Fibroblast of peridontal ligament (primary cell): ENCODE measurements around the gene SFSWAP.

ENCODE experiments used
- DNase-seq: peaks from one replicate; pipeline ENCODE4 v3.0.0-alpha.2; 2010; ENCODE audit errors: extremely low read depth

Gene SFSWAP

DNA sequence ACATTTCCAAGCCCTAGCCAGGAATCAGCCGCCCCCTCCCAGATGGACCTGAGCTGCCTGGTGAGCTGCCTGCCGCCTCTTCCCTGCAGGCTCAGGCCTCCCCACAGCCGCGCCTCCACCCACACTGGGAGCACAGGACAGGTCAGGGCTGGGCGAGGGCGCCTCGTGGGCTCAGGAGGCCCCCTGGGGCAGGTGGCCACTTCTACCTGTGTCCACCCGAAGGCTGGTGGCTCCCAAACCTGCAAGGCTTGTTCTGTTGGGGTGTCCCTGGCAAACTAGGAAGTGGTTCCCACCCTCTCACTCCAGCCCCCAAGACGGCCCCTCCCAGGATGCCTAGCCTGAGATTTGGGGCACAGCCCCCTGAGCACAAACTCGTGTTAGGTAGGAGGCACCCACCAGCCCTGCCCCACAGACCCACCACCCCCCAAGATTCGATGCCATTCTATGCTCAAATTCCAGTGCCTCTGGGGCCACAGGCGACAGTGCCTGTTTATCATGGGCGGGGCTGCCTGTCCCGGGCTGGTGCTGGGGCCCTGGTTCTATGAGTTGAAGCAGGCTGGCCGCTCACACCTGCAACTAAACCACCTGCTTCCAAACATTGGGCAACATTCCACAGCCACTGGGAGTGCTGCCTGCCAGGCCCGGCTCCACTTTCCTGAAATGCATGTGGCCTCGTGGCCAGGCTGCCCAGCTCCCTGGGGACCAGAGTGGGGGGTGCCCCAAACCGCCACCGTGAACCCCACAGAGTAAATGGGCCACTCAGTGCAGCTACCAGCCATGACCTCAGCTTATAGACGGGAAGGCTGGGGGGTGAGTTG lies 124.1 kb downstream of the SFSWAP start:
- no peak for DNase-seq

DNA sequence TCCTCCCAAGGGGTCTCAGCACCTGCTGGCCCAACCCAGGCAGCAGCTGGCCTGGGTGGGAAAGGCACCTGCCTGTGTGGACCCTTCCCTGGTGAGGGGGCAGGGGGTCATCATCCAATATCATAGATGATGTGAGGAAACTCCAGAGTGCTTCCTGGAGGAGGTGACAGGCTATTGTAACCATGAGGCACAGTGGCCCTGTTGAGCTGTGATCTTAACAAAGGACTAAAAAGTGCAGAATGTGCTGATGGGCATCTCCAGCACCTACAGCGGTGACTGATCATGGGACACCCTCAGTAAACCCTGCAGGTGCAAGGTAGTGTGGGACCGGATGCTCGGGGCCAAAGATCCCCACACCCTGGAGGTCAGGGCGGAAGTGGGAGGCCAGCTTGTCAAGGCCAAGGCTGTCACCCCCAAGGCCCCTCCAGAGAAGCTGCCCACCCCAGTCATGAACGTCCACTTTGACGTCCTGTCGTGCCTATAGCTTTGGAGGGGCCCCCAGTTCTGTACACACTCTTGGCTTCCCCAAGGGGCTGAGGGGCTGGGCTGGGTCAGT lies 124.8 kb downstream of the SFSWAP start:
- DNase-seq: no peak

DNA sequence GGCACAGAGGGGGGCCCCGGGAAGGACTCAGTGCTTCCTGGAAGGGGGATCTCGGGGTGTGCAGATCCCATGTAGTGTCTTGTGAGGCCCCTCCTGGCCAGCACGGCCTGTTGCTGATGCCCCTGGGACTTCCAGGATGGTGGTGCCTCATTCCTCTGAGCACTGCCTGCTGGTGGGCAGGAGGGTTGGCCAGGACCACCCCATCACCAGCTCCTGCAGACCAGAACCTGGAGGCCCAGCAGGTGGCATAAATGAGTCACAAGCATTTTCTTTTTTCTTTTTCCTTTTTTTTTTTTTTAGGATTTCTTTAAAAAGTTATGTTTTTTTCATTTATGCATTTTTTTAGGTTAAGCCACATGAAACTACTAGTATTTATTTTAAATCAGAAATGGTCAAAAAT lies 125.3 kb downstream of the SFSWAP start:
- DNase-seq: peak; percentile 24

DNA sequence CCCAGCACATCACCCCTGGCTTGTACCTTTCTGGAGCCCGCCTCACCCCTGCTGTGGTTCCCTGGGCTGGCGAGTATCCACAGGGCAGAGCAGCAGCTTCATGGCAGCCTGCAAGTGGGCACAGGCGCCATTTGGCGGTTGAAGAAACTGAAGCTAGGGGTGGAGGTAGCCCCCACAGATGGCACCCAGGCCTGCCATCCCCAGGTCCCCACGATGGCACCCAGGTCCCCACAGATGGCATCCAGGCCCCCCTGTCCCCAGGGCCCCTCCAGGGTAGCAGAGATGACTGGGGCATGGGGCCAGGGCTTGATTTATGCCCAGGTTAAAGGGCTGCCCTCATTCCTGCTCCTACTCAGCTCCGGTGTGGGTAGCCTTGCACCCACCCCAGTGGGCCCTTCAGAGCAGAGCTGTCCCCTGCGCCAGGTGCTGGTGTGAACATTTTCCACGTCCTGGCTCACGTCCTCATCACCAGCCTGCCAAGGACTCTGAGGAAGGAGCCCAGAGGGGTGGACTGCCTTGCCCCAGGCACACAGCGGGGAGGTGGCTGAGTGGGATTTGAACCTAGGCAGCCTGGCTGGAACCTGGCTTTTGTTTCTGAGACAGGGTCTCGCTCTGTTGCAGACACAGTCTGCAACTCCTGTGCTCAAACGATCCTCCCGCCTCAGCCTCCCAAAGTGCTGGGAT lies 126.0 kb downstream of the SFSWAP start:
- no peak for DNase-seq

DNA sequence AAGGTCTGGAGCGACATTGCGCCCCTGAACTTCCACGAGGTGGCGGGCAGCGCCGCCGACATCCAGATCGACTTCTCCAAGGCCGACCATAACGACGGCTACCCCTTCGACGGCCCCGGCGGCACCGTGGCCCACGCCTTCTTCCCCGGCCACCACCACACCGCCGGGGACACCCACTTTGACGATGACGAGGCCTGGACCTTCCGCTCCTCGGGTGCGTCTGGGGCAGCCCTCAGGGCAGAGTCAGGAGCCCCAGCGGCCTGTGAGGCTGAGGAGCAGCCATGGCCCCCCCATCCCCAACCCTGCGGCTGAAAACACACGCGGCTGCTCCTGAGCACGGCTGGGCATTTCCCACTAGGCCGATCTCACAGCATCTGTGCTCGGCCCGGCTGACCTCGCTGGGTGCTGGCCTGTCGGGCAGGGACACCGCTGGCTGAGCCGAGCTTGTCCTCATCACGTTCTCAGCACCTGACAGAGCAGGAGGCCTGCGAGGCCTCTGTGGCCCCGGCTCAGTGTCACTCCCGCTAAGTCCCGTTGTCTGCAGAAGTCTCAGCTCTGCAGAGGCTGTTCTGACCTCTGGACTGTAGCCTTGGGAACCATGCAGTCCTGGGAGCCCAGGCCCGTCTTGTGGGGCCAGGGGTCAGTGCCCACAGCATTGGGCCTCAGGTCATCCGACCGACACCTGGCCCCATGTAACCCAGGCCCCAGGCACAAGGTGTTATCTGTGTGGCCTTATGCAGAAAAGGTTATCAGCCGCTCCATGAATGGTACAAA lies 129.9 kb downstream of the SFSWAP start:
- DNase-seq: no peak

DNA sequence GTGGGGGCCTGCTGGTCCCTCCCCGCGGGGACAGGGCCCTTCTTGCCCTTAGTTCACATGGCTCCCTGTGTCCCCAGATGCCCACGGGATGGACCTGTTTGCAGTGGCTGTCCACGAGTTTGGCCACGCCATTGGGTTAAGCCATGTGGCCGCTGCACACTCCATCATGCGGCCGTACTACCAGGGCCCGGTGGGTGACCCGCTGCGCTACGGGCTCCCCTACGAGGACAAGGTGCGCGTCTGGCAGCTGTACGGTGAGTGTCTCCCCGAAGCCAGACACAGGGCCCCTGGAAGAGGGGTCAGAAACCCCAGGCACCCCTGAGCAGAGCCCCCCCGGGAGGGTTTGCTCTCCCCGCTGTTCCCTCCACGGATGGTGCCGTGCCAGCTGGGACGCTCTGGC lies 130.7 kb downstream of the SFSWAP start:
- DNase-seq: no peak

DNA sequence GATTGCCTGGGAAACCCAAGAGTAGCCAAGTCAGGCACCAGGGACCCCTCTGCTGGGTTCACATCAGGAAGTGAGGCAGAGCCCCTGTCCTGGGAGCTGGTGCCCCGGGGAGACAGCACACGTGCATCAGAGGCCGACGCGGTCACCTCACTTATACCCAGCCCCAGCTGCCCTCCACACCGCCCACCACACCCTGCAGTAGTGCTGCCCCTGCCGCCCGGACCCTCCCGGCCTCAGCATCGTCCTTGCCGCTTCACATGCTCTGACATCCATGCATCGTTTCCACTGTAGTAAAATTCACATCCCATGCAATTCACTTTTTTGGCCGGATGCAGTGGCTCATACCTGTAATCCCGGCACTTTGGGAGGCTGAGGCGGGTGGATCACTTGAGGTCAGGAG lies 131.3 kb downstream of the SFSWAP start:
- no peak for DNase-seq

DNA sequence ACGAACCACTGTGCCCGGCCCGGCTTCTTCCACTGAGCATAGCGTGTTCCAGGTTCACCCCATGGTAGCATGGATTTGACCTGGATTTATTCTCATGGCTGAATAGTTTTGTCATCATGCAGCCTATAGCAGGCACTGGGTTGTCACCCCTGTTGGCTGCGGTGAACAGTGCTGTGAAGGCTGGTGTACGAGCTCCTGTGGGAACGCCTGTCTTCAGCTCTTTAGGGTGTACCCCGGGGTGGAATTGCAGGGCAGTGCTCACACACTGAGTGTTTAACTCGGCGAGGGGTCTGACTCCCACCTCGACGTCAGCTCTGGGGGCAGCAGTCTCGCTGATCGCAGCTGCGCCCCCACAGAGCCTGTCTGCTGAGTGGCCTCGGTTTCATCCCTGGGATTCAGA lies 132.6 kb downstream of the SFSWAP start:
- DNase-seq: no peak

DNA sequence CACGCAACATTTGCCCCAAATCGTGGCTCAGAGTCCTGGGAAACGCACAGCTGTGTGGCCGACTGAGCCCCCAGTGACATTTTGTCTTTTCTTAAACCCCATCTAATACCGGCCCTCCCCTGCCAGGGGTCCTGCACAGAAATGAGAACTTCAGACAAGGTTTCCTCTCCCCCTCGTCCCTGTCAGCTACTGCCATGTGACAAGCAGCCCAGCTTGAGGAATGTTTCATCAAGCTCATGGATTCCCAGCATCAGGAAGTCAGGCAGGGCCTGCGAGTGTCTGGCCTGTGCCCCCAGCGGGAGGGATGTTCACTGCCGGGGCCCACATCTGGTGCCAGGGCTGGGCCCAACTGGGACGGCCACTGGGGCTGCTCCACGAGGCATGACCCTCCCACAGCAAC lies 133.2 kb downstream of the SFSWAP start:
- DNase-seq: no peak

DNA sequence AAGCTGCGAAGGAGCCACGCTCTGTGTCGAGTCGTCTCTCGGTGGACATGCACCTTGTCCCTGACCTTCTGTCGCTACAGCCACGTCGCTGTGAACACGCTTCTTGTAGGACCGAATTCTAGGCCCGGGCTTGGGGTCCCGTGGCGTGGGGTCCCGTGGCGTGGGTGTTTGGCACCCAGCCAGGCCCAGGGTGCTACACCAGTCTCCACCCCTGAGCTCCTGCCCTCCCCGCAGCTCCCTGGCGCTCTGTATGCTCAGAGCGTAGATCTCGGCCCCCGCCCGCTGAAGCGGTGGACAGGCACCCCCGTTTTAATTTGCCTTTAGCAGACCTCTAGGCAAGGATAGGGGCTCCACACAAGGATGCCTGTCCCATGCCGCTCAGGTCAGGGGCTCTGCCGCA lies 133.8 kb downstream of the SFSWAP start:
- DNase-seq: no peak

DNA sequence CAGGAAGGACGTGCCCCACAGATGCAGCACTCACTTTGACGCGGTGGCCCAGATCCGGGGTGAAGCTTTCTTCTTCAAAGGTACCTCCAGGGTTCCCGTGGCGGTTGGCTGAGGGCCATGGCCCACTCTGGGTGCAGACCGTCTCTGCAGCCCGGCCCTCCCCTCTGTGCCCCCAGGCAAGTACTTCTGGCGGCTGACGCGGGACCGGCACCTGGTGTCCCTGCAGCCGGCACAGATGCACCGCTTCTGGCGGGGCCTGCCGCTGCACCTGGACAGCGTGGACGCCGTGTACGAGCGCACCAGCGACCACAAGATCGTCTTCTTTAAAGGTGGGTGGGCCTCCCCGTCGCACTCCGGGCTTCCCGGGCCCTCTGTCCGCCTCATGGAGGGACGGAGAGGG lies 134.2 kb downstream of the SFSWAP start:
- no peak for DNase-seq

DNA sequence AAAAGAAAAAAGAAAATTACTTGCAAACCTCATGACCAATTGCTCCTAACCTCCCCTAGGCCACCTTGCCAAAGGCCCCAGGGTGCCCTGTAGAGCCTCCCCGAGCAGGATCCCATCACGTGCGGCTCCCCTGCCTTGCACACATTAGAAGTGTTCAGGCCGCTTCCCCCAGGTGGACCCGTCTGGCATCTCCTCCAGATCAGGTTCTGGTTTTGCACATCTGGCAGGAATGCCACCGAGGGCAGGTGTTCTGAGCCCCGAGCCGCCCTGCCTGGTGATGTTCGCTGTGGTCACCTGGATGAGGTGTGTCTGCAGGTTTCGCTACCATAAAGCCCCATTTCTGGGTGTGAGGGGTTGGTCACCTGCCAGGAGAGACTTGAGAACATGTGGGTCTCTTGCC lies 136.6 kb downstream of the SFSWAP start:
- DNase-seq: no peak

DNA sequence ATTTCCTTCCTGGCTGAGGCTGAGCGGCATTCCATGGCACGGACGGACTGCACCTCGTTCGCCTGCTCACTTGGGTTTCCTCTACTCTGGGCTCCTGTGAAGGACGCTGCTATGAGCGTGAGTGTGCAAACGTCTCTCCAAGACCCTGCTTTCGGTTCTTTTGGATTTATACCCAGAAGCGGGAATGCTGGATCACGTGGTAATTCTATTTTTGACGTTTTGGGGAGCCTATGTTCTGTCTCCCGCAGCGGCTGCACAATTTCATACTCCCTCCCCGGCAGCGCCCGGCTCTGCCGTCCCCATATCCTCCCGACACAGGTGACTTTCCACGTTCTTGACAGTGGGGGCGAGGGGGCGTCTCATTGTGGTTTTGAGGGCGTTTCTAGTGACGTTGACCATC lies 137.9 kb downstream of the SFSWAP start:
- no peak for DNase-seq
